Esophagus muscularis mucosa (tissue), 4 donors: ENCODE data around the gene SPRED2.

Source experiments
- CTCF ChIP-seq, 3 experiments: fragments of 200-600 bp in 2 of 3; fragments of 450-650 bp in 1 of 3; sonication (generic) in 2 of 3; IDR thresholded peaks; one replicate each; pipeline ENCODE4 v1.5.1; 2017 to 2019; ENCODE audit warnings: antibody characterized with exemption in 3 of 3, mild to moderate bottlenecking in 2 of 3, moderate library complexity in 1 of 3
- EP300 ChIP-seq: sonication (generic); formaldehyde crosslinking; IDR thresholded peaks from one replicate; pipeline ENCODE4 v1.6.1; 2017; ENCODE audit warnings: antibody characterized with exemption
- POLR2A ChIP-seq: fragments of 450-650 bp; IDR thresholded peaks from one replicate; pipeline ENCODE4 v1.6.1; 2017; ENCODE audit warnings: antibody characterized with exemption, moderate library complexity, mild to moderate bottlenecking, low read depth
- POLR2AphosphoS5 ChIP-seq, 2 donors: sonication (generic); formaldehyde crosslinking; IDR thresholded peaks; one replicate each; pipeline ENCODE4 v1.6.1; 2017; ENCODE audit warnings: antibody characterized with exemption in 2 of 2

GRCh38 chr2:65402780-65403528, 29.4 kb downstream of the SPRED2 start:
- TF ChIP-seq POLR2A: no peak
- TF ChIP-seq POLR2AphosphoS5 (IDR thresholded peaks at IDR 0.05): no peak
- TF ChIP-seq CTCF (IDR thresholded peaks at IDR 0.05): no peak
- no peak for TF ChIP-seq EP300
